H9 (cell line): ENCODE data around the gene BROX. TPM values are rescaled to one million over a fixed set of nuclear protein-coding genes. Genes with fewer than 3 reads are reported as not detected.

Source experiments
- DNase-seq: peaks from one replicate; pipeline ENCODE4 v3.0.0-alpha.2; 2017
- H2AFZ ChIP-seq: one replicate; pipeline ENCODE4 v1.6.1; 2013; ENCODE audit warnings: mild to moderate bottlenecking, low read length, control low read depth, moderate library complexity
- H2AK5ac ChIP-seq: 2 replicates; pipeline ENCODE4 v1.6.1; 2013; ENCODE audit warnings: low read length, control low read depth, mixed read lengths; ENCODE audit not compliant: insufficient read length
- H2BK120ac ChIP-seq: one replicate; pipeline ENCODE4 v1.6.1; 2013; ENCODE audit warnings: low read depth, mild to moderate bottlenecking, low read length, control low read depth, inconsistent platforms; ENCODE audit not compliant: poor library complexity, severe bottlenecking
- H2BK12ac ChIP-seq: 2 replicates; pipeline ENCODE4 v1.6.1; 2013; ENCODE audit warnings: low read length, control low read depth, mixed read lengths, low read depth; ENCODE audit not compliant: insufficient read length
- H2BK15ac ChIP-seq: 2 replicates; pipeline ENCODE4 v1.6.1; 2013; ENCODE audit warnings: low read depth, low read length, control low read depth
- H2BK20ac ChIP-seq: one replicate; pipeline ENCODE4 v1.6.1; 2013; ENCODE audit warnings: low read depth, mild to moderate bottlenecking, low read length, control low read depth, inconsistent platforms; ENCODE audit not compliant: poor library complexity, severe bottlenecking
- H2BK5ac ChIP-seq: 2 replicates; pipeline ENCODE4 v1.6.1; 2013; ENCODE audit warnings: low read length, control low read depth, mixed read lengths; ENCODE audit not compliant: insufficient read length
- H3K14ac ChIP-seq: 2 replicates; pipeline ENCODE4 v1.6.1; 2013; ENCODE audit warnings: low read length, control low read depth; ENCODE audit not compliant: insufficient read depth
- H3K18ac ChIP-seq: 2 replicates; pipeline ENCODE4 v1.6.1; 2013; ENCODE audit warnings: low read depth, mild to moderate bottlenecking, mixed read lengths, low read length, control low read depth; ENCODE audit not compliant: insufficient read length
- H3K23ac ChIP-seq: 2 replicates; pipeline ENCODE4 v1.6.1; 2013; ENCODE audit warnings: low read length, control low read depth, mixed read lengths, low read depth; ENCODE audit not compliant: insufficient read length
- H3K23me2 ChIP-seq: 2 replicates; pipeline ENCODE4 v1.6.1; 2013; ENCODE audit warnings: low read depth, mild to moderate bottlenecking, mixed read lengths, low read length, control low read depth; ENCODE audit not compliant: insufficient read length, poor library complexity, severe bottlenecking
- H3K27ac ChIP-seq: 2 replicates; pipeline ENCODE4 v1.5.1; 2013; ENCODE audit warnings: low read length, control low read depth, mixed read lengths, low read depth; ENCODE audit not compliant: insufficient read length
- H3K27me3 ChIP-seq: 2 replicates; pipeline ENCODE4 v1.6.1; 2013; ENCODE audit warnings: low read length, control low read depth, inconsistent platforms; ENCODE audit not compliant: insufficient read depth
- H3K4ac ChIP-seq: 2 replicates; pipeline ENCODE4 v1.6.1; 2013; ENCODE audit warnings: low read depth, mild to moderate bottlenecking, control low read depth, inconsistent platforms, low read length, moderate library complexity
- H3K4me1 ChIP-seq: 2 replicates; pipeline ENCODE4 v1.6.1; 2013; ENCODE audit warnings: low read length, control low read depth, inconsistent platforms; ENCODE audit not compliant: insufficient read depth
- H3K4me2 ChIP-seq: 2 replicates; pipeline ENCODE4 v1.6.1; 2013; ENCODE audit warnings: low read length, control low read depth, mixed read lengths; ENCODE audit not compliant: insufficient read length, insufficient read depth
- H3K56ac ChIP-seq: 2 replicates; pipeline ENCODE4 v1.6.1; 2013; ENCODE audit warnings: low read depth, mild to moderate bottlenecking, mixed read lengths, low read length, control low read depth; ENCODE audit not compliant: insufficient read length
- H3K79me1 ChIP-seq: 2 replicates; pipeline ENCODE4 v1.6.1; 2013; ENCODE audit warnings: low read depth, mild to moderate bottlenecking, moderate library complexity, low read length, control low read depth, inconsistent platforms; ENCODE audit not compliant: insufficient read depth, poor library complexity, severe bottlenecking
- H3K79me2 ChIP-seq: 2 replicates; pipeline ENCODE4 v1.6.1; 2013; ENCODE audit warnings: low read length, control low read depth, inconsistent platforms; ENCODE audit not compliant: insufficient read depth
- H3K9ac ChIP-seq: 2 replicates; pipeline ENCODE4 v1.6.1; 2013; ENCODE audit warnings: low read length, control low read depth, mixed read lengths; ENCODE audit not compliant: insufficient read length; ENCODE audit errors: extremely low read depth
- H3K9me3 ChIP-seq: one replicate; pipeline ENCODE4 v1.6.1; 2013; ENCODE audit warnings: low read depth, low read length, inconsistent platforms; ENCODE audit not compliant: control insufficient read depth
- H3T11ph ChIP-seq: one replicate; pipeline ENCODE4 v1.6.1; 2013; ENCODE audit warnings: mild to moderate bottlenecking, low read length, control low read depth, inconsistent platforms
- H4K20me1 ChIP-seq: one replicate; pipeline ENCODE4 v1.6.1; 2013; ENCODE audit not compliant: control insufficient read depth, insufficient read length, insufficient read depth
- H4K5ac ChIP-seq: 2 replicates; pipeline ENCODE4 v1.6.1; 2013; ENCODE audit warnings: low read depth, mild to moderate bottlenecking, mixed read lengths, low read length, control low read depth; ENCODE audit not compliant: insufficient read length
- H4K8ac ChIP-seq: replicated peaks from 2 replicates; pipeline ENCODE4 v1.6.1; 2013; ENCODE audit warnings: low read length, control low read depth, mixed read lengths, low read depth; ENCODE audit not compliant: insufficient read length
- H4K91ac ChIP-seq: 2 replicates; pipeline ENCODE4 v1.6.1; 2013; ENCODE audit warnings: low read depth, mild to moderate bottlenecking, moderate library complexity, mixed read lengths, low read length, control low read depth; ENCODE audit not compliant: insufficient read length
- H3K27ac Mint-ChIP-seq, 3 experiments: 2 replicates in 2 of 3; 3 replicates in 1 of 3; pipeline ENCODE4 v1.8.0; 2020 to 2021; ENCODE audit warnings: mixed read lengths in 3 of 3, mild to moderate bottlenecking in 1 of 3, moderate library complexity in 1 of 3
- H3K27me3 Mint-ChIP-seq: 2 replicates; pipeline ENCODE4 v1.8.0; 2021; ENCODE audit warnings: low read depth, mild to moderate bottlenecking, moderate library complexity, mixed read lengths
- H3K36me3 Mint-ChIP-seq, 3 experiments: 2 replicates in 2 of 3; 3 replicates in 1 of 3; pipeline ENCODE4 v1.8.0; 2020 to 2021; ENCODE audit warnings: low read depth in 3 of 3, mixed read lengths in 3 of 3; ENCODE audit not compliant: insufficient read depth in 1 of 3
- H3K4me1 Mint-ChIP-seq, 2 experiments: 2 replicates each; pipeline ENCODE4 v1.8.0; 2020; ENCODE audit warnings: mixed read lengths in 2 of 2
- H3K4me3 Mint-ChIP-seq, 2 experiments: 2 replicates in 1 of 2; 3 replicates in 1 of 2; pipeline ENCODE4 v1.8.0; 2020 to 2021; ENCODE audit warnings: mild to moderate bottlenecking in 2 of 2, mixed read lengths in 2 of 2, moderate library complexity in 1 of 2
- H3K9me3 Mint-ChIP-seq, 2 experiments: 2 replicates in 1 of 2; 3 replicates in 1 of 2; pipeline ENCODE4 v1.8.0; 2020; ENCODE audit warnings: mild to moderate bottlenecking in 2 of 2, mixed read lengths in 2 of 2, moderate library complexity in 1 of 2
- total RNA-seq: library from RNA; stranded (reverse); gene quantifications from 2 replicates; pipeline ENCODE4 v1.2.1, GENCODE V29; 2021
- TF ChIP-seq, protein P1 (sequence below): fragments of 200-600 bp; sonication (generic); conservative IDR thresholded peaks from 3 replicates; pipeline ENCODE4 v1.8.0; 2021; ENCODE audit warnings: antibody characterized with exemption, mild to moderate bottlenecking

BROX gene
- total RNA-seq, 1 experiment from 2014 or later, result 27.8 TPM

DNA sequence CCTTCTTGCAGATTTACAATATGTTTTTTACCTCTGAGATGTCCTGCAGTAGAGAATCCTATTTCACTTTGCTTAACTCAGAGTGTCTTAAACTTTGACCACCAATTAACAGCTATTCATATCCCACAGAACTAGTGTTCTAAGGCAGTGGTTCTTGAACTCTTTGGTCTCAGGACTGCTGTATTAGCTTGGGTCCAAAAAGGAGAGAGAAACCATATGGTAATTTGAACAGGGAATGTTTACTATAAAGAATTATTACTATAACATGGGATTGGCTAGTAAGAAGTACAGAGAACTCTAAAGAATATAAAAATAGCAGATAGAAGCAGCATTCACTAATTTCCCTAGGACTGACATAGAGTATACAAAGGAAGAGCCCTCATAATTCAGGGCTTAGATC, 56.2 kb downstream of the BROX start:
- Histone ChIP-seq H2AFZ (no peak overlapping the region), H4K20me1 (no peaks in the 10 kb centered on the region), H3K56ac (no peak overlapping the region), H3K18ac (no peak overlapping the region), H2BK120ac (no peak overlapping the region), H4K91ac (no peak overlapping the region), H3K4ac (no peak overlapping the region), H3K4me1 (no peaks in the 10 kb centered on the region), H3K23ac (no peak overlapping the region), H4K5ac (no peak overlapping the region), H3T11ph (no peak overlapping the region), H2BK20ac (no peak overlapping the region), H3K79me2 (no peaks in the 10 kb centered on the region), H3K9me3 (peaks cover 10% of the 10 kb centered on the region), H3K23me2 (no peaks in the 10 kb centered on the region), H3K27ac (no peak overlapping the region), H2BK15ac (no peak overlapping the region), H4K8ac (no peak overlapping the region), H3K27me3 (no peaks in the 10 kb centered on the region), H2BK5ac (no peak overlapping the region), H2AK5ac (no peak overlapping the region), H3K4me2 (no peak overlapping the region), H3K14ac (no peak overlapping the region), H3K79me1 (no peaks in the 10 kb centered on the region), H3K9ac (no peak overlapping the region), H2BK12ac (no peak overlapping the region)
- H3K9me3 Mint-ChIP-seq, result peaks cover 35 to 39% of the 10 kb centered on the region in 2 experiments
- TF ChIP-seq, protein P1, sequence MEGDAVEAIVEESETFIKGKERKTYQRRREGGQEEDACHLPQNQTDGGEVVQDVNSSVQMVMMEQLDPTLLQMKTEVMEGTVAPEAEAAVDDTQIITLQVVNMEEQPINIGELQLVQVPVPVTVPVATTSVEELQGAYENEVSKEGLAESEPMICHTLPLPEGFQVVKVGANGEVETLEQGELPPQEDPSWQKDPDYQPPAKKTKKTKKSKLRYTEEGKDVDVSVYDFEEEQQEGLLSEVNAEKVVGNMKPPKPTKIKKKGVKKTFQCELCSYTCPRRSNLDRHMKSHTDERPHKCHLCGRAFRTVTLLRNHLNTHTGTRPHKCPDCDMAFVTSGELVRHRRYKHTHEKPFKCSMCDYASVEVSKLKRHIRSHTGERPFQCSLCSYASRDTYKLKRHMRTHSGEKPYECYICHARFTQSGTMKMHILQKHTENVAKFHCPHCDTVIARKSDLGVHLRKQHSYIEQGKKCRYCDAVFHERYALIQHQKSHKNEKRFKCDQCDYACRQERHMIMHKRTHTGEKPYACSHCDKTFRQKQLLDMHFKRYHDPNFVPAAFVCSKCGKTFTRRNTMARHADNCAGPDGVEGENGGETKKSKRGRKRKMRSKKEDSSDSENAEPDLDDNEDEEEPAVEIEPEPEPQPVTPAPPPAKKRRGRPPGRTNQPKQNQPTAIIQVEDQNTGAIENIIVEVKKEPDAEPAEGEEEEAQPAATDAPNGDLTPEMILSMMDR, result no peak
- no peak for DNase-seq
- H3K27me3 Mint-ChIP-seq, result peaks cover 5% of the 10 kb centered on the region
- peaks cover 8 to 28% (median 9%) of the 10 kb centered on the region in 3 experiments for H3K36me3 Mint-ChIP-seq
- no peak overlapping the region for H3K27ac Mint-ChIP-seq
- H3K4me3 Mint-ChIP-seq, result no peak overlapping the region
- peaks cover 2 to 4% of the 10 kb centered on the region in 2 experiments; a peak in 3 of 4 replicates for H3K4me1 Mint-ChIP-seq
